MM.1S (cell line): Measurements from ENCODE around the gene LMNA.
"Not testable (repeated sequence)": the region's sequence is repeated elsewhere in the genome, so short reads cannot be mapped to it uniquely, and the experiment has no call there.

Source experiments
- DNase-seq: peaks from one replicate; pipeline ENCODE4 v3.0.0-alpha.2; 2015
- H2AFZ ChIP-seq: fragments of 300-600 bp; sonication (generic); 2 replicates; pipeline ENCODE4 v1.6.0; 2016; ENCODE audit warnings: antibody characterized with exemption, low read length
- H3F3A ChIP-seq: fragments of 300-600 bp; sonication (generic); 2 replicates; pipeline ENCODE4 v1.6.1; 2016; ENCODE audit warnings: mild to moderate bottlenecking, antibody characterized with exemption, low read length, moderate library complexity, mixed read lengths; ENCODE audit not compliant: insufficient read depth
- H3K27ac ChIP-seq: fragments of 300-600 bp; sonication (generic); 2 replicates; pipeline ENCODE4 v1.5.1; 2016; ENCODE audit warnings: mild to moderate bottlenecking, low read length
- H3K27me3 ChIP-seq: fragments of 300-600 bp; sonication (generic); replicated peaks from 2 replicates; pipeline ENCODE4 v1.6.0; 2016; ENCODE audit warnings: low read length; ENCODE audit not compliant: insufficient read depth
- H3K36me3 ChIP-seq: fragments of 300-600 bp; sonication (generic); replicated peaks from 2 replicates; pipeline ENCODE4 v1.6.1; 2016; ENCODE audit warnings: mild to moderate bottlenecking, low read length, mixed read lengths; ENCODE audit not compliant: insufficient read depth
- H3K4me1 ChIP-seq: fragments of 300-600 bp; sonication (generic); 2 replicates; pipeline ENCODE4 v1.6.1; 2016; ENCODE audit warnings: low read length, mixed read lengths
- H3K4me2 ChIP-seq: fragments of 300-600 bp; sonication (generic); 2 replicates; pipeline ENCODE4 v1.6.0; 2016; ENCODE audit warnings: low read depth, low read length
- H3K4me3 ChIP-seq: fragments of 300-600 bp; sonication (generic); 2 replicates; pipeline ENCODE4 v1.5.1; 2016; ENCODE audit warnings: low read length, mixed read lengths
- H3K79me2 ChIP-seq: fragments of 300-600 bp; sonication (generic); 2 replicates; pipeline ENCODE4 v1.6.1; 2016; ENCODE audit warnings: mixed run types, low read length, mixed read lengths
- H3K9ac ChIP-seq: fragments of 300-600 bp; sonication (generic); 2 replicates; pipeline ENCODE4 v1.6.1; 2016; ENCODE audit warnings: low read length, mixed read lengths
- H3K9me2 ChIP-seq: fragments of 300-600 bp; sonication (generic); replicated peaks from 2 replicates; pipeline ENCODE4 v1.6.1; 2016; ENCODE audit warnings: mild to moderate bottlenecking, low read length, mixed read lengths; ENCODE audit not compliant: insufficient read depth
- H3K9me3 ChIP-seq: fragments of 300-600 bp; sonication (generic); replicated peaks from 2 replicates; pipeline ENCODE4 v1.6.1; 2016; ENCODE audit warnings: mild to moderate bottlenecking, low read length, mixed read lengths; ENCODE audit not compliant: insufficient read depth
- H4K20me1 ChIP-seq: fragments of 300-600 bp; sonication (generic); 2 replicates; pipeline ENCODE4 v1.6.1; 2016; ENCODE audit warnings: mild to moderate bottlenecking, low read length, moderate library complexity, mixed read lengths; ENCODE audit not compliant: insufficient read depth
- CTCF ChIP-seq: fragments of 300-600 bp; sonication (generic); IDR thresholded peaks from 2 replicates; pipeline ENCODE4 v1.5.1; 2016; ENCODE audit warnings: antibody characterized with exemption, low read length, mixed read lengths
- EZH2 ChIP-seq: fragments of 300-600 bp; sonication (generic); optimal IDR thresholded peaks from 2 replicates; pipeline ENCODE3; 2017; ENCODE audit warnings: low read depth, mild to moderate bottlenecking, antibody characterized with exemption, low read length, mixed read lengths
- EZH2phosphoT487 ChIP-seq: fragments of 300-600 bp; sonication (generic); IDR thresholded peaks from 2 replicates; pipeline ENCODE4 v1.6.1; 2018; ENCODE audit warnings: antibody characterized with exemption, low read length

Gene LMNA

GRCh38 chr1:156118177-156118868, 3.8 kb downstream of the LMNA start:
- Histone ChIP-seq H3K4me2 (no peak overlapping the region), H3K27me3 (peaks cover 5% of the 10 kb centered on the region; the same call in 1 of the 2 replicates), H2AFZ (no peak overlapping the region), H3K9ac (no peak overlapping the region), H3K9me3 (no peaks in the 10 kb centered on the region), H3F3A (no peaks in the 10 kb centered on the region), H4K20me1 (no peaks in the 10 kb centered on the region), H3K27ac (no peak overlapping the region), H3K36me3 (no peaks in the 10 kb centered on the region), H3K4me1 (peaks cover 20% of the 10 kb centered on the region), H3K79me2 (no peaks in the 10 kb centered on the region), H3K4me3 (no peak overlapping the region), H3K9me2 (no peaks in the 10 kb centered on the region)
- no peak for TF ChIP-seq EZH2phosphoT487
- TF ChIP-seq EZH2 = no peak
- no peak for TF ChIP-seq CTCF
- no peak for DNase-seq

GRCh38 chr1:156119503-156120209, 5.1 kb downstream of the LMNA start:
- no peaks in the 10 kb centered on the region for H3K36me3 ChIP-seq
- H3K27me3 ChIP-seq = 0 out of 2 replicates have a peak, but pooled peaks cover 4% of the 10 kb centered on the region
- H3K79me2 ChIP-seq = no peaks in the 10 kb centered on the region
- H2AFZ ChIP-seq = no peak overlapping the region
- H3K9me2 ChIP-seq = no peaks in the 10 kb centered on the region
- H3K4me2 ChIP-seq = no peak overlapping the region
- H3K9ac ChIP-seq = no peak overlapping the region
- H3K4me3 ChIP-seq = no peak overlapping the region
- H3F3A ChIP-seq = no peaks in the 10 kb centered on the region
- no peak for DNase-seq
- H3K27ac ChIP-seq = no peak overlapping the region
- H3K4me1 ChIP-seq = peaks cover 17% of the 10 kb centered on the region
- TF ChIP-seq EZH2phosphoT487 (no peak), CTCF (peak; percentile 14; the same call in 1 of the 2 replicates), EZH2 (no peak)
- H4K20me1 ChIP-seq = no peaks in the 10 kb centered on the region
- H3K9me3 ChIP-seq = no peaks in the 10 kb centered on the region

GRCh38 chr1:156120318-156120717, 5.8 kb downstream of the LMNA start:
- Histone ChIP-seq H3F3A (0 out of 2 replicates have a peak, but pooled peaks cover 2% of the 10 kb centered on the region), H4K20me1 (no peaks in the 10 kb centered on the region), H3K9ac (no peak overlapping the region), H3K79me2 (no peaks in the 10 kb centered on the region), H3K9me3 (no peaks in the 10 kb centered on the region), H3K27ac (no peak overlapping the region), H3K4me3 (no peak overlapping the region), H3K36me3 (no peaks in the 10 kb centered on the region), H2AFZ (no peak overlapping the region), H3K9me2 (no peaks in the 10 kb centered on the region), H3K4me2 (no peak overlapping the region), H3K4me1 (peaks cover 17% of the 10 kb centered on the region), H3K27me3 (no peaks in the 10 kb centered on the region)
- TF ChIP-seq EZH2 (no peak), EZH2phosphoT487 (no peak), CTCF (no peak)
- DNase-seq = no peak

GRCh38 chr1:156121005-156121404, 6.5 kb downstream of the LMNA start:
- not testable (repeated sequence) for H3K79me2 ChIP-seq, H4K20me1 ChIP-seq, H3F3A ChIP-seq, H3K27me3 ChIP-seq, DNase-seq, H3K36me3 ChIP-seq, H3K4me2 ChIP-seq, H3K9ac ChIP-seq, H3K9me3 ChIP-seq, H3K27ac ChIP-seq, H3K4me3 ChIP-seq, H2AFZ ChIP-seq, H3K9me2 ChIP-seq
- H3K4me1 ChIP-seq = peaks cover 13% of the 10 kb centered on the region
